ENCODE data around the gene KNTC1.
"Not testable (repeated sequence)": the region's sequence is repeated elsewhere in the genome, so short reads cannot be mapped to it uniquely, and the experiment has no call there.

The KNTC1 gene

GRCh38 chr12:122560138-122560537, 33.1 kb downstream of the KNTC1 start:
- no peak for DNase-seq

- DNase-seq = no peak
Observed at GRCh38 chr12:122563361-122563760, 36.3 kb downstream of the KNTC1 start.

GRCh38 chr12:122566816-122567215, 39.8 kb downstream of the KNTC1 start:
- DNase-seq = not testable (repeated sequence)

DNA sequence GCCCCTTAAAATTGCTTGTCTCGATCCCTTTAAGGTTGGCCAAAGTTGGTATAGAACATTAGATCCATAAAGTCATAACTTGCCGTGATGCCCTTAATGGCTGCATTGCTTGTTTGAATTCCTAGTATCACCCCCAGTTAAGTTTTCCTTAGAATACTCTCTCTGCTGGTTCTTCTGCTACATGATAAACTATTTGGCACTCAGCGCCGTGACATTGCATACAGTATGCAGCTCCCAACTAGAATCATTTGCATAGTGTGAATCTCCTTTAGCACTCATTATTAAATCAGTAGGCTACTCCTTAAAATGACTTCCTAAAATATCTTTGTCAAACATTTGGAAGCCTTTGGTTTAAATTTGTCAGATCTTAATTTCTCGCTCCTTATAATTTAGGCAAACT, 42.2 kb downstream of the KNTC1 start:
- DNase-seq = no peak

- DNase-seq = not testable (repeated sequence)
Observed at GRCh38 chr12:122570006-122570405, 43.0 kb downstream of the KNTC1 start.

DNA sequence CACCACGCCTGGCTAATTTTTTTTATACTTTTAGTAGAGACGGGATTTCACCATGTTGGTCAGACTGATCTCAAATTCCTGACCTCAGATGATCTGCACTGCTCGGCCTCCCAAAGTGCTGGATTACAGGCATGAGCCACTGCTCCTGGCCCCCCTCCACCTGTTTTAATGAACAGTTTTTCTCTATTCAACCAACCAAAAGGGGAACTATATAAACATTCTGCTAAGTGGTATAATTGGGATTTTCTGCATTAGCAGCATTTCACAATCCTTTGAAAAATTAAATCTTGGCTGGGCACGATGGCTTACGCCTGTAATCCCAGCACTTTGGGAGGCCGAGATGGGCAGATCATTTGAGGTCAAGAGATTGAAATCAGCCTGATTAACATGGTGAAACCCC, 44.8 kb downstream of the KNTC1 start:
- no peak for DNase-seq

DNA sequence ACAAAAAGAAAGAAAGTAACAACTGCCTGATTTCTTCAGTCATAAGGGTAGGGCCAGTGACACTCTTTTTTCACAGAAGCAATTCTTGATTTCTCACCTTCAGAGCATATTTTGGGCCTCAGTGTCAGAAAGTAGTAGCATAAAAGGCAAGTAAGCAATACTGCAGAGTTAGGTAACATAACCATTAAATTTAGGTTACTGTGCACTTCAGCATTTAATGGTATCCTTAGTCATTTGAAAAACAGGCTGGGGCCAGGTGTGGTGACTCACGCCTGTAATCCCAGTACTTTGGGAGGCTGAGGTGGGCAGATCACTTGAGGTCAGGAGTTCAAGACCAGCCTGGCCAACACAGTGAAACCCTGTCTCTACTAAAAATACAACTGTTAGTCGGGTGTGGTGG, 56.2 kb downstream of the KNTC1 start:
- DNase-seq = not testable (repeated sequence)

GRCh38 chr12:122584177-122584863, 57.3 kb downstream of the KNTC1 start:
- no peak for DNase-seq

GRCh38 chr12:122590990-122591389, 63.9 kb downstream of the KNTC1 start:
- no peak for DNase-seq

- DNase-seq = not testable (repeated sequence)
Observed at GRCh38 chr12:122591966-122592365, 64.9 kb downstream of the KNTC1 start.

DNA sequence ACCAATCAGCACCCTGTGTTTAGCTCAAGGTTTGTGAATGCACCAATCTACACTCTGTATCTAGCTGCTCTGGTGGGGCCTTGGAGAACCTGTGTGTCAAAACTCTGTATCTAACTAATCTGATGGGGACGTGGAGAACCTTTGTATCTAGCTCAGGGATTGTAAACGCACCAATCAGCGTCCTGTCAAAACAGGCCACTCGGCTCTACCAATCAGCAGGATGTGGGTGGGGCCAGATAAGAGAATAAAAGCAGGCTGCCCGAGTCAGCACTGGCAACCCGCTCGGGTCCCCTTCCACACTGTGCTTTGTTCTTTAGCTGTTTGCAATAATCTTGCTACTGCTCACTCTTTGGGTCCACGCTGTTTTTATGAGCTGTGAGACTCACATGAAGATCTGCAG, 65.5 kb downstream of the KNTC1 start:
- not testable (repeated sequence) for DNase-seq

- no peak for DNase-seq
Observed at GRCh38 chr12:122593910-122594309, 66.9 kb downstream of the KNTC1 start.

DNA sequence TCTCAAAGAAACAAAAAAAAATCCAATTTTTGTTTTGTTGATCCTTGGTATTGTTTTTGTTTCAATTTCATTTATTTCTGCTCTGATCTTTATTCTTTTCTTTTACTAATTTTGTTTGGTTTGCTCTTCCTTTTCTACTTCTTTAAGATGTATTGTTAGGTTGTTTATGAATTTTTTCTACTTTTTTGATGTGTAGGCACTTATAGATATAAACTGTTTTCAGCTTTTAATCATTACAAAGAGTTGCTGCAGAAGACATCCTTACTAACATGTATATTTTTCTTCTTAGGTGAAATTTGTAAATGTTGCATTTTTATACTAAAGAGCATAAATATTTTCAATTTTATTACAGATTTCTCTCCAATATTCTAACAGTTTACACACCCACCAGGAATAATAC, 69.8 kb downstream of the KNTC1 start:
- no peak for DNase-seq

DNA sequence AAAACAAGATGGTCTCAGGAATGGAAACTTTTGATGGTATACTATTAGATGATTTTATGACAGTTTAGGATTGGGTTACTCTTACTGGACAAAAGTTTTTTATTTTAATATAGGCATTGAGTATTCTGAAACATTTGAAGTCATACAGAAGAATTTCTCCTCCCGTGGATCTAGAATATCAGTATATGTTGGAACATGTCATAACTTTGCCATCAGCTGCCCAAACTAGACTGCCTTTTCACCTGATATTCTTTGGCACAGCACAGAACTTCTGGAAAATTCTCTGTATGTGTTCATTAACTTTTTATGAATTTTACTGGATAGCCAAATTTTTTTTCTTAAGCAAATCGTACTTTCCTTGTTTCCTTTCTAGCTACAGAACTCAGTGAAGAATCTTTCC, 75.4 kb downstream of the KNTC1 start:
- DNase-seq = no peak

- no peak for DNase-seq
Observed at GRCh38 chr12:122604993-122605392, 77.9 kb downstream of the KNTC1 start.

- DNase-seq = no peak
Observed at GRCh38 chr12:122609732-122610131, 82.7 kb downstream of the KNTC1 start.

DNA sequence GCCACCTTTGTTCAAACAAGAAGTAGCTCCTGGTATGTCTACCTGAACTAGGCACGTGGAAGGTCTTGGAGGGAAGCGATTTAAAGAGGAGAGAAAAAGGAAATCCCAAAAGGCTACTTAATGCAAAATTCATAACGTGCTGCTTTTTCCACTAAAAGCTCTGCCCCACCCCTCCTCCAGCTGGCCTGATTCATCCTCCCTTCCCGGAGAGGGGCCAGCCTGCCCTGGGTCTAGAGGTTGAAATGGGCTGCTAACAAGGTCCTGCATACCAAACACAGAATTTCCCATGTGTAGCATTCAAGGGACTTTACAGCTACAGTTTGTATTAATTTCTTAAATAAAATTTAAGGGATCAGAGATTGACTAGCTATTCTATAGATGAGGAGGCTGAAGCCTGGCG, 83.2 kb downstream of the KNTC1 start:
- no peak for DNase-seq

GRCh38 chr12:122610911-122611310, 83.9 kb downstream of the KNTC1 start:
- no peak for DNase-seq

GRCh38 chr12:122614839-122615238, 87.8 kb downstream of the KNTC1 start:
- DNase-seq = no peak

DNA sequence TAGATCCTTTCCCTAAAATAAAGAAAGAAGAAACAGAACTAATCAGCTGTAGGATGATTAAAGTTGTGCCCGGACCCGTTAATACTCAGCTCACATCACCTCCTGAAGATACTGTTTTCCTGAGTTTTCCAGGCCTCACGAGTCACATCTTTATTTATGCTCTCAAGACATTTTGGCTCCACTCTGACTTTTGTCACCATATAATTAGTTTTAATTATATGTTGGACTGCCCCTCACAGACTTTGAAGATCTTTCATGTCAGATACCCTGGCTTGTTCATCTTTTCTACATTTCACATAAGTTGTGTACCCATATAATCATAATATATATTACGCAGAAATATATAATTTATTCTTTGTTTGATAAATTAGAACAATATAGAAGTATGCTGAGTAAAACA, 88.7 kb downstream of the KNTC1 start:
- DNase-seq = no peak

- no peak for DNase-seq
Observed at GRCh38 chr12:122635471-122635870, 108.4 kb downstream of the KNTC1 start.

DNA sequence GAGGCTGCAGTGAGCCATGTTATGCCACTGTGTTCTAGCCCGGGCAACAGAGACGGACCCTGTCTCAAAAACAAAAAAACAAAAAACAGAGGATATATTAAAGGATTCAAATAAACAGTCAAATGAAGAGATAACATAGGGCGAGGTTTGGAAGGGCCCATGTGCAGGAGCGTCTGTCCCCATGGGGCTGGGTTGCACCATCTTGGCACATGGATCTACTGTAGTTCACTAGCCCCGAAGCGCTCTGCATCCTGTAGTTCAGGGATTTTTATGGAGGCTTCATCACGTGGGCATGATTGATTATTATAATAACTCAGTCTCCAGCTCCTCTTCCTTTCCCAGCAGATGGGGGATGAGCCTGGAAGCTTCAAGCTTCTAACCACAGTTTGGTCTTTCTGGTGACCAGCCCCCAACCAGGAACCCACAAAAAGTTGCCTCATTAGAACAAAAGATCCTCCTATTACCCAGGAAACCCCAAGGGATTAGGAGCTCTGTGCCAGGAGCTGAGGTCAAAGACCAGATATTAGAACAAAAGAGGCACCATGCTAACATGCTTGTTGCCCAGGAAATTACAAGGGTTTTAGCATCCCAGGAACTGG, 116.3 kb downstream of the KNTC1 start:
- DNase-seq = no peak

GRCh38 chr12:122646517-122647217, 119.6 kb downstream of the KNTC1 start:
- DNase-seq = peak; percentile 38

DNA sequence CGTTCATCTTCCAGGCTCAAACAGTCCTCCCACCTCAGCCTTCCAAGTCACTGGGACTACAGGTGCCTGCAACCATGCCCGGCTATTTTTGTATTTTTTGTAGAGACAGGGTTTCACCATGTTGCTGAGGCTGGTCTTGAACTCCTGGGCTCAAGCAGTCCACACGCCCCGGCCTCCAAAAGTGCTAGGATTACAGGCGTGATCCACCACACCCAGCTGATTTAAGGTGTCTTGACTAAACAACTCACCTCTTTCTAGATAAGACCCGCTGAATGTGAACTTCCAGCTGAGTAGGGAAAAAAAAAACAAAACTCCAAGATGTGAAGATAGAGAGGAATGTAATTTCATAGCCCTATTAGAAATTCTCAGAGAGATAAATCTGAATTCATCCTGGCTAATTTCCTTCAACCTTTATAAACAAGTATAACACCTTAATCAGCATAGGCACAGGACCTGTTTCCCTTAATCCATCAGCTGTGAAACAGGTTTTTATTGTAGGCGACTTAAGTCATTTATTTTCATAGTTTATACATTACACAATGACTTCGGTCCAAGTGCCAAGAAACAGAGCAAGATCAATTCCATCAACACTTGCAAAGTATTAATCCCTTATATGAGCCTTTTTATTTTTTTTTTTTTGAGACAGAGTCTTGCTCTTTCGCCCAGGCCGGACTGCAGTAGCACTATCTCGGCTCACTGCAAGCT, 124.6 kb downstream of the KNTC1 start:
- DNase-seq = no peak

Data from CD4-positive, alpha-beta T cell treated with Interleukin-21 for 1 hour (primary cell).